Measurements from ENCODE around the gene GNG3.

Gene GNG3

GRCh38 chr11:62665599-62666258 is 41.7 kb upstream of the GNG3 start:
- Histone ChIP-seq H3K9me3 (ENCODE audit: insufficient read depth, low read length) (no peaks in the 10 kb centered on the region), H3K4me2 (ENCODE audit: low read depth, low read length, poor library complexity, severe bottlenecking) (peak overlapping the region; percentile 93), H3K4me3 (ENCODE audit: insufficient read depth, low read length, poor library complexity, severe bottlenecking) (peak overlapping the region; percentile 89), H3K27me3 (ENCODE audit: low read length) (no peaks in the 10 kb centered on the region), H4K20me1 (ENCODE audit: low read depth, low read length) (no peaks in the 10 kb centered on the region), H3K36me3 (ENCODE audit: low read length) (peaks cover 15% of the 10 kb centered on the region), H2AFZ (ENCODE audit: low read depth, low read length, severe bottlenecking) (no peak overlapping the region), H3K27ac (ENCODE audit: low read depth, low read length) (peak overlapping the region; percentile 92), H3K9me2 (replicated peaks; ENCODE audit: insufficient read depth, low read length) (no peaks in the 10 kb centered on the region), H3K79me2 (ENCODE audit: insufficient read depth, low read length) (peaks cover 45% of the 10 kb centered on the region), H3F3A (ENCODE audit: insufficient read depth) (peaks cover 52% of the 10 kb centered on the region), H3K9ac (ENCODE audit: low read length) (peak overlapping the region; percentile 95)
- TF ChIP-seq EZH2phosphoT487 (conservative IDR thresholded peaks at IDR 0.05; ENCODE audit: low read length) (no peak), CTCF (IDR thresholded peaks at IDR 0.05; ENCODE audit: insufficient read depth, low read length, poor library complexity, severe bottlenecking) (no peak)

DNA sequence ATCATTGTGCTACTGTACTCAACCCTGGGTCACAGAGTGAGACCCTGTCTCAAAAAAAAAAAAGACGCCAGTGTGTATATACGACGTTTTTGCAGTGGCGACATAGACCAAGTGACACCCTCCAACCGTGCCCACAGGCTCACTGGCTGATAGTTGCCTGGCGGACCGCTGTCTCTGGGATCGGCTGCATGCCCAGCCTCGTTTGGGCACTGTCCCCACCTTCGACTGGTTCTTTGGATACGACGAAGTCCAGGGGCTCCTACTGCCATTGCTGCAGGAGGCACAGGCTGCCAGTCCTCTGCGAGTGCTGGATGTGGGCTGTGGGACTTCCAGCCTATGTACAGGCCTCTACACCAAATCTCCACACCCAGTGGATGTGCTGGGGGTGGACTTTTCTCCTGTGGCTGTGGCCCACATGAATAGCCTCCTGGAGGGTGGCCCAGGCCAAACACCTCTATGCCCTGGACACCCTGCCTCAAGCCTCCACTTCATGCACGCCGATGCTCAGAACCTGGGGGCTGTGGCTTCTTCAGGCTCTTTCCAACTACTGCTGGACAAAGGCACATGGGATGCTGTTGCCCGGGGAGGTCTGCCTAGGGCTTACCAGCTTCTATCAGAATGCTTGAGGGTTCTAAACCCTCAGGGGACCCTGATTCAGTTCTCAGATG is 41.1 kb upstream of the GNG3 start:
- peak overlapping the region; percentile 95 for H3K9ac ChIP-seq (ENCODE audit: low read length)
- no peak for TF ChIP-seq CTCF (IDR thresholded peaks at IDR 0.05; ENCODE audit: insufficient read depth, low read length, poor library complexity, severe bottlenecking)
- TF ChIP-seq EZH2phosphoT487 (conservative IDR thresholded peaks at IDR 0.05; ENCODE audit: low read length): no peak
- H2AFZ ChIP-seq (ENCODE audit: low read depth, low read length, severe bottlenecking): no peak overlapping the region
- H3K27me3 ChIP-seq (ENCODE audit: low read length): no peaks in the 10 kb centered on the region
- peaks cover 52% of the 10 kb centered on the region for H3K79me2 ChIP-seq (ENCODE audit: insufficient read depth, low read length)
- peaks cover 52% of the 10 kb centered on the region for H3F3A ChIP-seq (ENCODE audit: insufficient read depth)
- H3K9me3 ChIP-seq (ENCODE audit: insufficient read depth, low read length): no peaks in the 10 kb centered on the region
- H3K4me3 ChIP-seq (ENCODE audit: insufficient read depth, low read length, poor library complexity, severe bottlenecking): peak overlapping the region; percentile 89
- peak overlapping the region; percentile 93 for H3K4me2 ChIP-seq (ENCODE audit: low read depth, low read length, poor library complexity, severe bottlenecking)
- H4K20me1 ChIP-seq (ENCODE audit: low read depth, low read length): no peaks in the 10 kb centered on the region
- peak overlapping the region; percentile 92 for H3K27ac ChIP-seq (ENCODE audit: low read depth, low read length)
- peaks cover 15% of the 10 kb centered on the region for H3K36me3 ChIP-seq (ENCODE audit: low read length)
- H3K9me2 ChIP-seq (replicated peaks; ENCODE audit: insufficient read depth, low read length): no peaks in the 10 kb centered on the region

DNA sequence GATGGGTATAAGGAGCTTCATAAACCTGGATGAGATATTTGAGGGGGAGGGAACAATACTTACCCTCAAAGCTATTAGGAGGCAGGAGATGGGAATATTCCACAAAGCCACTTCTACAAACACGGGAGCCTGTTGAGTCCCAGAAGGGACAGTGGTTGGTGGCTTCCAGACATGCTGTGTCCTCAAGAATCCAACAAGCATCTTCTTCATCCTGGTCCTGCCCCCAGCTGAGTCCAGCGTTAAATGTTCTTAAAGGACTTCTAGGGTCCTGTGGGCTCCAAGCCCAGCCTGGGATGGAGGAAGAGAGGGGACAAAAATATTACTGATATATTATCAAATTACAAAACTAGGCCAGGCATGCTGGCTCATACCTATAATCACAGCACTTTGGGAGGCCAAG is 40.0 kb upstream of the GNG3 start:
- Histone ChIP-seq H4K20me1 (ENCODE audit: low read depth, low read length) (no peaks in the 10 kb centered on the region), H3K79me2 (ENCODE audit: insufficient read depth, low read length) (peaks cover 59% of the 10 kb centered on the region), H3K4me3 (ENCODE audit: insufficient read depth, low read length, poor library complexity, severe bottlenecking) (peak overlapping the region; percentile 89), H3F3A (ENCODE audit: insufficient read depth) (peaks cover 52% of the 10 kb centered on the region), H3K36me3 (ENCODE audit: low read length) (peaks cover 15% of the 10 kb centered on the region), H3K27ac (ENCODE audit: low read depth, low read length) (peak overlapping the region; percentile 92), H3K9me2 (replicated peaks; ENCODE audit: insufficient read depth, low read length) (no peaks in the 10 kb centered on the region), H3K9ac (ENCODE audit: low read length) (peak overlapping the region; percentile 95), H3K9me3 (ENCODE audit: insufficient read depth, low read length) (no peaks in the 10 kb centered on the region), H2AFZ (ENCODE audit: low read depth, low read length, severe bottlenecking) (no peak overlapping the region), H3K27me3 (ENCODE audit: low read length) (no peaks in the 10 kb centered on the region), H3K4me2 (ENCODE audit: low read depth, low read length, poor library complexity, severe bottlenecking) (peak overlapping the region; percentile 93)
- TF ChIP-seq CTCF (IDR thresholded peaks at IDR 0.05; ENCODE audit: insufficient read depth, low read length, poor library complexity, severe bottlenecking) (no peak), EZH2phosphoT487 (conservative IDR thresholded peaks at IDR 0.05; ENCODE audit: low read length) (no peak)

Measured in SU-DHL-6 (cell line).